HFF-Myc (cell line): ENCODE results near the gene DIS3L.
"Not testable (repeated sequence)": the region's sequence is repeated elsewhere in the genome, so short reads cannot be mapped to it uniquely, and the experiment has no call there.

Experiments used
- DNase-seq: peaks from one replicate; pipeline ENCODE4 v3.0.0-alpha.2; 2011; ENCODE audit warnings: low read depth; ENCODE audit errors: extremely low read depth
- H3K4me3 ChIP-seq: replicated peaks from 2 replicates; pipeline ENCODE4 v1.5.1; 2011; ENCODE audit warnings: low read depth, mild to moderate bottlenecking, control low read depth, low read length
- TF ChIP-seq, protein P1 (sequence below): IDR thresholded peaks from 2 replicates; pipeline ENCODE4 v1.5.1; 2012; ENCODE audit warnings: mild to moderate bottlenecking, low read depth, low read length, control low read depth; ENCODE audit errors: missing control alignments

Gene DIS3L

GRCh38 chr15:66374179-66374578 is 80.8 kb downstream of the DIS3L start:
- no peak for DNase-seq
- H3K4me3 ChIP-seq = no peak overlapping the region
- TF ChIP-seq, protein P1, sequence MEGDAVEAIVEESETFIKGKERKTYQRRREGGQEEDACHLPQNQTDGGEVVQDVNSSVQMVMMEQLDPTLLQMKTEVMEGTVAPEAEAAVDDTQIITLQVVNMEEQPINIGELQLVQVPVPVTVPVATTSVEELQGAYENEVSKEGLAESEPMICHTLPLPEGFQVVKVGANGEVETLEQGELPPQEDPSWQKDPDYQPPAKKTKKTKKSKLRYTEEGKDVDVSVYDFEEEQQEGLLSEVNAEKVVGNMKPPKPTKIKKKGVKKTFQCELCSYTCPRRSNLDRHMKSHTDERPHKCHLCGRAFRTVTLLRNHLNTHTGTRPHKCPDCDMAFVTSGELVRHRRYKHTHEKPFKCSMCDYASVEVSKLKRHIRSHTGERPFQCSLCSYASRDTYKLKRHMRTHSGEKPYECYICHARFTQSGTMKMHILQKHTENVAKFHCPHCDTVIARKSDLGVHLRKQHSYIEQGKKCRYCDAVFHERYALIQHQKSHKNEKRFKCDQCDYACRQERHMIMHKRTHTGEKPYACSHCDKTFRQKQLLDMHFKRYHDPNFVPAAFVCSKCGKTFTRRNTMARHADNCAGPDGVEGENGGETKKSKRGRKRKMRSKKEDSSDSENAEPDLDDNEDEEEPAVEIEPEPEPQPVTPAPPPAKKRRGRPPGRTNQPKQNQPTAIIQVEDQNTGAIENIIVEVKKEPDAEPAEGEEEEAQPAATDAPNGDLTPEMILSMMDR = no peak

GRCh38 chr15:66378814-66379430 is 85.6 kb downstream of the DIS3L start:
- TF ChIP-seq, protein P1 = no peak
- DNase-seq = no peak
- no peak overlapping the region for H3K4me3 ChIP-seq

DNA sequence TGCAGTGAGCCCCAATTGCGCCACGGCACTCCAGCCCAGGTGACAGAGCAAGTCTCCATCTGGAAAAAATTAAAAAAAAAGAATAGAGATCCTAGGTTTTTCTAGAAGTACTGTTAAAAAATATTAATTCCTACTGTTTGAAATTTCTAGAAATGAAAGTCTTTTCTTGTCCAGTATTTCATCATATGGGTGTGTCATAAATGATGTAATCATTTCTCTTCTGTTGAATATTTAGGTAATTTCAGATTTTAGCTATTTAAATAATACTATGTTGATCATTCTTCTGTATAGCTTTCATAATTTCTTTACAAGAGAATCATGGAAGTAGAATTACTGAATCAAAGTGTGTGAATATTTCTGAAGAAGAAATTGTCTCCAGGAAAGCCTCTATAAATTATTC is 88.0 kb downstream of the DIS3L start:
- DNase-seq = not testable (repeated sequence)

More for the DNA sequence above, 88.0 kb downstream of the DIS3L start:
- H3K4me3 ChIP-seq = not testable (repeated sequence)
